T-helper 1 cell treated with Interleukin-12 subunit alpha and Interleukin-12 subunit beta and Interleukin-4 antibody, amounts not matched to agents 30 μg/mL and 1 μg/mL, for 36 hours (primary cell): Measurements from ENCODE around the gene IL31RA.
A peak's percentile ranks its signal among the peaks of the same experiment; 100 is the strongest.

Experiments
- H3K27ac Mint-ChIP-seq: one replicate; pipeline ENCODE4 v1.8.0; 2021; ENCODE audit warnings: mild to moderate bottlenecking, mixed read lengths
- H3K27me3 Mint-ChIP-seq: one replicate; pipeline ENCODE4 v1.8.0; 2021; ENCODE audit warnings: low read depth, mixed read lengths
- H3K36me3 Mint-ChIP-seq: one replicate; pipeline ENCODE4 v1.8.0; 2021; ENCODE audit warnings: low read depth, mixed read lengths
- H3K4me1 Mint-ChIP-seq: one replicate; pipeline ENCODE4 v1.8.0; 2021; ENCODE audit warnings: low read depth, mixed read lengths
- H3K4me3 Mint-ChIP-seq: one replicate; pipeline ENCODE4 v1.8.0; 2021; ENCODE audit warnings: mild to moderate bottlenecking, moderate library complexity, mixed read lengths
- H3K9me3 Mint-ChIP-seq: one replicate; pipeline ENCODE4 v1.8.0; 2021; ENCODE audit warnings: mixed read lengths

Gene IL31RA

DNA sequence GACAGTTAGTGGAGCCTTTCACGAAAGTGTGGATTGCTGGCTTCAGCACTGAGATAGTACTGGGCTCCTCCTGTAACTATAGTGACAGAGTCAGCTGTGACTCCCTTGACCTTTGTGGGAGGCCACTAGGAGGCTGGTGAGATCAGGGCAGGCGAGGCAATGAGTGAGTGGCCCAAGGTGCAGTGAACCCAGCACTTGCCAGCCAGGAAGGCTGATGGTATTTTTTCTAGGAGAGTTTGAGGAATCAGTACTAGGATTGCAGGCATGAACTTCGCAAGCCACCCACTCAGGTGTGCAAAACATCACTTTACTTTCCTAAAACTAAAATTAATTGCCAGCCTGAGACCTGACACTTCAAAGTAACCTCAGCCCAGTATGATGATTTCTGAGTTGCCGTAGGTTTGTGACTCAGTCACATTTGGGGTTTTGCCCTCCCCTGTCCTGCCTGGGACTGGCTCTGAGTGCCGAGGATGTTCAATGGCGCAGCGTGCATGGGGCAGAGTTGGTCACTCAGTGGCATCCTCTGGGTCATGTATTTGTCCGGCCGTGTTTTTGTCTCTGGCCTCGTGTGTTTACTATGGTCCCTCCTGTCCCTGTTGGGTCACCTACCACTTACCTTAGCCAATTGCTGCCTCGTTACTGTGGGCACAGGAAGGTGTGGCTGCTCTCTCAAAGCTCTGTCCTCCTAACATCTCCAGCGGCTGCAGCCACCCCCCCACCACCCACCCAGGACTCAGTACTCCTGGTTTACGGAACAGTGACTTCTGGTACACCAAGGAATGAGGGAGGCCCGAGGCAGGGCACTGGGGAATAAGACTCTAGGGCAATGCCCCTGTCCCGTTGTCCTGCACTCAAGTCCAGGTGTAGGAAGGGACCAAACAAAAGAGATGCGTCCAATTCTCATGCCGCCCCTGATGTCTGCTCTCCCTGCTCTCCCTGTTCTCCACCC, 67.2 kb downstream of the IL31RA start:
- H3K36me3 Mint-ChIP-seq: peaks cover 4% of the 10 kb centered on the region
- H3K27me3 Mint-ChIP-seq: no peaks in the 10 kb centered on the region
- no peak overlapping the region for H3K27ac Mint-ChIP-seq
- H3K9me3 Mint-ChIP-seq: no peaks in the 10 kb centered on the region
- peaks cover 20% of the 10 kb centered on the region for H3K4me1 Mint-ChIP-seq
- no peak overlapping the region for H3K4me3 Mint-ChIP-seq

DNA sequence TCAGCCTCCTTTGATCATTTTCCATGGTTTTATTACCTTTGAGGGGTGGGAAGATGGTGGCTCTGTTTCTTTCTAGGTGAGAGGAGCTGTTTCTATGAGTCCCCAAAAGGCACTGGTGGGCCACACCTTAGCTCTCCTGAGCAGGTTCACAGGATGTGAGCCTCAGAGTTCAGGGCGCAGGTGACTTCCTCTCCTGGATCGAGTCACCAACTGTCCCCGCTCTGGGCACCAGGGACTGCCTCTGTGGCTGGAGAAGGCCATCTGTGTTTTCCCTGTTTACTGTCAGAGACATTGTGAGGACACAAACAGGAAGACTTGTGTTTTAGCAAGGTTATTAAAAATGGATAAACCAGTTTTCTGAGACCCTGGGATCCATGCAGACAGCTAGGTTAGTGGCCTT, 68.5 kb downstream of the IL31RA start:
- Mint-ChIP-seq H3K4me3 (peak overlapping the region; percentile 37), H3K36me3 (peaks cover 4% of the 10 kb centered on the region), H3K4me1 (peaks cover 26% of the 10 kb centered on the region), H3K9me3 (no peaks in the 10 kb centered on the region), H3K27ac (peak overlapping the region; percentile 61), H3K27me3 (no peaks in the 10 kb centered on the region)

DNA sequence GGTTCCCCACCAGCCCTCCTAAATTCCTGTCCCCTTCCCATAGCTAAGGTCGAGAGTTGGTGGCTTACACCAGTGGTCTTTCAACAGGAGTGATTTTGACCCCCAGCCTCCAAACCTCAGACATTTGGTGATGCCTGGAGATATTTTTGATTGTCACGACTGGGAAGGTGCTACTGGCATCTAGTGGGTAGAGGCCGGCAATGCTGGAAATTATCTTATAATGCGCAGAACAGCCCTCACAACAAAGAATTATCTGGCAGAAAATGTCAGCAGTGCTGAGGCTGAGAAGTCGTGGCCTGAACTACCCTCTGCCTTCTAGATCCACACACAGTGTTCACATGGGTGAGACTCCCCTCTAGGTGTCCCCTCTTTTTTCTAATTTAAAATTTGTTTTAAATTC, 69.6 kb downstream of the IL31RA start:
- no peaks in the 10 kb centered on the region for H3K27me3 Mint-ChIP-seq
- no peaks in the 10 kb centered on the region for H3K9me3 Mint-ChIP-seq
- H3K4me1 Mint-ChIP-seq: peaks cover 26% of the 10 kb centered on the region
- peaks cover 4% of the 10 kb centered on the region for H3K36me3 Mint-ChIP-seq
- no peak overlapping the region for H3K4me3 Mint-ChIP-seq
- no peak overlapping the region for H3K27ac Mint-ChIP-seq

DNA sequence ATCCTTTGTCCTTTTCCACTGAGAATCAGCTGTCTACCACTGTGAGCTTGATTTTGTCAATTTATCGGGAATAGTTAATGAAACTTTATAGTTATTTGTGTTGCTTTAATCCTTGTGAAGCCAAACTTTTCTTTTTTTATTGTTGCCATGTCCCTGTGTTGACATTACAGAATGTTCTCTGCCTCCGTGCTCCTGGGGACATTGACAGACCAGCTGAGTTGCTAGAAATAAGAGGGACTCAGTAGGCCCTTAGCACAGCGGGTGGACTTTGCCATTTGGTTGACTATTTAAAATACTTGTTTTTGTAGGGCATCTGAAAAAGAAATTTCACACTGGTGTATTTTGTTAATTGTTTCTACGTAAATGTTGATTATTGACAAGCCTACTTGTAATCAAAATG, 70.5 kb downstream of the IL31RA start:
- H3K27me3 Mint-ChIP-seq: no peaks in the 10 kb centered on the region
- no peaks in the 10 kb centered on the region for H3K9me3 Mint-ChIP-seq
- H3K4me3 Mint-ChIP-seq: no peak overlapping the region
- H3K27ac Mint-ChIP-seq: no peak overlapping the region
- H3K4me1 Mint-ChIP-seq: peaks cover 26% of the 10 kb centered on the region
- H3K36me3 Mint-ChIP-seq: peaks cover 4% of the 10 kb centered on the region

DNA sequence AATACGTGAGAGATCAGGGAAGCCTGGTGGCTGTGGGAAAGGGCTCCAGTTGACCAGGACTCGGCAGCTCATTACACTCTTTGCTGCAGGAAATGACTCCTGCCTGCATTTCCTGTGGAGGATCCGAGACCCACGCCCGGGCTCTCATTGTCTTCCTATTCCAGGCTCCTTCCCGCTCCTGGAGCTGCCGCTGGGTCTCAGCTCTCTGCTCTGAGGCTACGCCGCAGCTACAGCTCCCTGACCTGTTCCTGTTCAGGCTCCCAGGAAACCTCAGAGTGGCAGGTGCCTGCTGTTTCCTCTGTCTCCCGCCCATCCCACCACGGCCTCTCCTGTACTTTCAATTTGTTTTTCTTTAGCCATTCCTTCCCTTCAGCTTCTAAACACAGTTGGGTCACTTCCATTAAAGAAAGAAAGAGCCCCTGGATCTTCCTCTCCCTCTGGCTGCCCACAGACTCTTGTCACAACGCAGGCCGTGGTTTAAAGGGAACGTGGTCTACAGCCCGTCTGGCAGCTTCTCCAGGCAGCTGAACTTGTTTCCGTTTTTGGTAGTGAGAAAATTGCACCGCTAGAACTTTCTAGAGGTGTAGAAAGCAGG, 72.1 kb downstream of the IL31RA start:
- H3K9me3 Mint-ChIP-seq: no peaks in the 10 kb centered on the region
- H3K27ac Mint-ChIP-seq: peak overlapping the region; percentile 88
- H3K36me3 Mint-ChIP-seq: peaks cover 4% of the 10 kb centered on the region
- H3K27me3 Mint-ChIP-seq: no peaks in the 10 kb centered on the region
- peaks cover 26% of the 10 kb centered on the region for H3K4me1 Mint-ChIP-seq
- peak overlapping the region; percentile 89 for H3K4me3 Mint-ChIP-seq

DNA sequence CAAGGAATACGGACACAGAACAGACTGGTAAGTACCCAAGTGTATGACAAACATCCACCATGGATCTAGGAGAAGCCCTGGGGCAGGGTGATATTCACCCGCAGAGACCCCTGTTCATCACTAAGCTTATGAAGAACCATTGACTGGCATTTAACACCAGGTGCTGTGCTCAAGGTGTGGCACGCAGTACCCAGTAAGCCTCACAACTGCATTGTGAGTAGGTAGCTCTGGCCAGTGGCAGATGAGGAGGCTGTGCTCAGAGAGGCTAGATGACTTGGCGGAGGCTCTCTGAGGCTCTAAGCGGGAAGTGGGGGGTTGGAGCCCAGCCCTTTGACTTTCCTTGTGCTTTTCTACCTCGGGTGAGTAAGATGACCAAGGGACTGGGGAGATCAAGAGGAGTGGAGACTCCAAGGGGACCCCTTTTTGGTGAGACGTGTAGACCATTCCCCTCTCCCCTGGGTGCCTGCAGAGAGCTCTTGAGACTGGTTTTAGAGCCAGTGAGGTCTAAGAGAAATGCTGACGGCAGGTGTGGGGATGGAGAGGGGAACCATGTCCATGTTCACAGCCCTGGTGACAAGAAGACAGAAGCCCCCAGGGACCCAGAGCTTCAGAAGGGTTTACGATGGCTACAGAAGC, 72.8 kb downstream of the IL31RA start:
- H3K27ac Mint-ChIP-seq: no peak overlapping the region
- peaks cover 4% of the 10 kb centered on the region for H3K36me3 Mint-ChIP-seq
- no peaks in the 10 kb centered on the region for H3K27me3 Mint-ChIP-seq
- peak overlapping the region; percentile 89 for H3K4me3 Mint-ChIP-seq
- peaks cover 26% of the 10 kb centered on the region for H3K4me1 Mint-ChIP-seq
- H3K9me3 Mint-ChIP-seq: no peaks in the 10 kb centered on the region

DNA sequence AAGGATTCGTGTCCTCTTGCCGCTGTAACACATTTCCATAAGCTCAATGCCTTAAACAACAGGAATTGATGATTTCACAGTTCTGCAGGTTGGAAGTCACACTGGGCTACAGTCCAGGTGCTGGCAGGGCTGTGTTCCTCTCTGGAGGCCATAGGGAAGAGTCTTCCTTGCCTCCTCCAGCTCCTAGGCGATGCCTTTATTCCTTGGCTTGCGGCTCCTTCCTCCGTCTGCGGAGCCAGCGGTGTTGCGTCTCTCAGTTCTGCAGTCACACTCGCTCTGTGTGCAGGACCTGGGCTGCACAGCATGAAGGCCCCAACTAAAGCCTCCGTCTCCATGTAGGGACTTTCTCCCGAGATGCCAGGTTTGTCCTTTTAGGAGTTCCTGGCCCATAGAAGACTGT, 73.6 kb downstream of the IL31RA start:
- H3K36me3 Mint-ChIP-seq: no peaks in the 10 kb centered on the region
- no peaks in the 10 kb centered on the region for H3K9me3 Mint-ChIP-seq
- H3K4me3 Mint-ChIP-seq: no peak overlapping the region
- H3K27ac Mint-ChIP-seq: peak overlapping the region; percentile 26
- peaks cover 18% of the 10 kb centered on the region for H3K4me1 Mint-ChIP-seq
- H3K27me3 Mint-ChIP-seq: no peaks in the 10 kb centered on the region

DNA sequence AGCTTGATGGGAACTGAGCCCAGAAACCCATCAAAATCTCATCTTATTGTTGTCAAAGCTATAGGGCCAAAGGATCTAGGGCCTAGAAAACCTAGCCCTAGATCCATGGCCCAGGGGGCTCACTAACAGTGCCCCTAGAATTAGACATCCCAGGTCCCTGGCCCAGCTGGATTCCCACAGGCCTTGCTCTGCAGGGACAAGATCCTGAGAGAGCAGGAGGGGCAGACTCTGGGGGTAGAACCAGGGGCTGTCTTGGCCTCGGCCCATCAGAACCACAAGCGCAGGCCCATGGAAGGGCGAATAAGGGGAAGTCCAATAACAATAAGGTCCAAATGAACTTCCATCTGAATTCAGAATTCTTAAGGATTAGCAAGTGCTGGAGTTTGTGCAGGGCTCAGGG, 74.0 kb downstream of the IL31RA start:
- Mint-ChIP-seq H3K36me3 (no peaks in the 10 kb centered on the region), H3K4me1 (peaks cover 14% of the 10 kb centered on the region), H3K4me3 (no peak overlapping the region), H3K27ac (no peak overlapping the region), H3K9me3 (no peaks in the 10 kb centered on the region), H3K27me3 (no peaks in the 10 kb centered on the region)

DNA sequence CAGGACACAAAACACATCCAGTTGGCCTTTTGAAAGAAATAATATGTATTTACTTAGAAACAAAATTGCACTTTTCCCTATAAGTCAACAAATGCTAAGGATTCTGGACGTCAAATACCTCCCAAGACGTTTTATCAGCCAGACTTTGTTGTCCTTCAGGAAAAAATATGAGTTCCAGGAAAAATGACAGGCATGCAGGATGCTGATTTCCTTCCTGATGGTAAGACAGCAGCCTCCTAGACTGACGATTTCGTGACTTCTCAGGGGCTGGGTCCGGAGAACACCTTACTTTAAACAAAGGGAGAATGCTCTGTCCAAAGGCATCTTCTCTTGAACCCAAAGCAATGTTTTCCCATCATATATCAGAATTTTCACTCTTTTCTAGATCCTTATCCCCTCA, 74.6 kb downstream of the IL31RA start:
- Mint-ChIP-seq H3K4me3 (no peak overlapping the region), H3K4me1 (peaks cover 10% of the 10 kb centered on the region), H3K27ac (no peak overlapping the region), H3K36me3 (no peaks in the 10 kb centered on the region), H3K9me3 (no peaks in the 10 kb centered on the region), H3K27me3 (no peaks in the 10 kb centered on the region)

DNA sequence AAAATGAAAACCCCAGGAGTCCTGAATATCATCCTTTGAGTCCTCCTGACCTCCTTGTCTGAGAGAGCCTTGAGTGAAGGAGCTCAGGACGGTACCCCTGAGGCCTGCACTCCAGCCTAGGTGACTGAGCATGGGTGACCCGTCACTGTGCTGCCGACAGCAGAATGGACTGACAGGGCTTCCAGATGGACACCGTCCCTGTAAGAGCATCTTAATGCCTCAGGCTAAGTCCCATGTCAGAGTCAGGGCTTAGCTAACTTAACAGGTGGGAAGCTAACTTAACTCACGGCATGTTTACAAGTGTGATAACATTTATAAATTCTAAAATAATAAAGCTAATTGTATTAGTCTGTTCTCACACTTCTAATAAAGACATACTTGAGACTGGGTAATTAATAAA, 75.3 kb downstream of the IL31RA start:
- Mint-ChIP-seq H3K27me3 (no peaks in the 10 kb centered on the region), H3K27ac (no peak overlapping the region), H3K36me3 (no peaks in the 10 kb centered on the region), H3K4me1 (peaks cover 10% of the 10 kb centered on the region), H3K9me3 (no peaks in the 10 kb centered on the region), H3K4me3 (no peak overlapping the region)

DNA sequence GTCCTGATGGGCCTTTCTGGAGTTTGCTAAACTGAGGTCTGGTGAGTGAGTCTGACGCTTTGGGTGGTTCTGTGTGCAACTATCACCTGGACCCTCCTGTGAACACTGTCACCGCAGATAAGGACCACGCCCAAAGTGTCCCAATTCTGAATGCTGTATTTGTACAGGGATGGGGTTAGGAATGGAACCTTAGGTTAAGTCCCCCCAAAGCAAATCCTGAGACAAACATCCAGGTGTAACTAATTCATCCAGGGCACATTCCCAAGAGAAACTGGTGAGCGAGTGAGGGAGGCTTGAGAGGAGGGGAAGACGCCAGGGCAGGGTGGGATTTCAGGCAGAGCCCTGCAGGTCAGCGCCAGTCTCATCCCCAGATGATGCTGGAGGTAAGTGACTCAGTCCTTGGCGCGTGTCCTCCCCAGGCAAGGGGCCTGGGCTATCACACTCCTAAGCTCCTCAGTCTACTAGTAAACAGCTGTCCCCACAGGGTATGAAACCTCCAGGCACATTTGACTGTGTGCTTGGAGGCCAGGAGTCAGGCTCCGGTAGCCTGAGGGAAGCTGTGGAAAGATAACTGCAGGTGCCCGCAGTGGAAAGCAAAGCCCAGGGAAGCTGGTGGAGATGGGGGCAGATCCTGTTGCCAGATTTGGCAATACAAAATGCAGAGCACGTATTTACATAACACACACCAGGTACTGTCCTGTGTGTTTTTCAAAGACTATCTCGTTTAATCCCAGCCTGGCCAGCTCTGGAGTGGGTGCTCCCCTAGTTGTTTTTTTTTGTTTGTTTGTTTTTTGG, 76.9 kb downstream of the IL31RA start:
- Mint-ChIP-seq H3K27me3 (no peaks in the 10 kb centered on the region), H3K4me3 (no peak overlapping the region), H3K27ac (no peak overlapping the region), H3K36me3 (no peaks in the 10 kb centered on the region), H3K9me3 (no peaks in the 10 kb centered on the region), H3K4me1 (peaks cover 7% of the 10 kb centered on the region)

DNA sequence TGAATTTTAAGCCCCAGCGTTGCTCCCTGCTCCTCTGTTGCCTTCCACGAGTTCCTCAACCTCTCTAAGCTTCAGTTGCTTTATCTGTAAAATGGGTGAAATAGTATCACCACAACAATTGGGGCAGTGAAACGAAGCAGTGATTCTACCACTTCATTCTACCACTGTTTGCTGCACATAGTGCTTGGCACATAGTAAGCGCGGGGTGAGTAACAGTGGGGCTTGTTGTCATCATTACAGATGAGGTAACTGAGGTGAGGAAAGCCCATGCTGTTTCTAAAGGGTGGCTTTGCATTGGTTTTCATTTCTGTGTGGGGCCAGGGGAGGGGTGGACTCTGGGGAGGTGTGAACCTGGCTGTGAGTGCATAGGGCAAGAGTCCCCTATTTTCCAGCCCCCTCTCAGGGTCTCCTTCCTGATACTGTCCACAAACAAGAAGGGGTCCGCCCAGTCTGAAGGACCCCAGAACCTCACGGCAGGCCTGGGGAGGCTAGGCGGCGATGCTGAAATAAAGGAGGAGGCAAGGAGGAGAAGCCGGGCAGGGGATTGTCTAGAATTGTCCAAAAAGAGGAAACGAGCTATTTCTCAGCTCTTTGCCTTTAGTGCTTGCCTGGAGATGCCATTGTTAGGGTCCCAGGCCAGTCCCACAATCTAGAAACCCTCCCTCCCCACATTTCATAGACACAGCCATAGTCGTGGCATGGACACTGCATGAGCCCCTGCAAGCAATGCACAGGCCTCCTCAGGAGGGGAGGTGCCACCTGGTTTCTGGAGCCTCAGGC, 78.1 kb downstream of the IL31RA start:
- Mint-ChIP-seq H3K36me3 (no peaks in the 10 kb centered on the region), H3K4me3 (no peak overlapping the region), H3K27me3 (no peaks in the 10 kb centered on the region), H3K9me3 (no peaks in the 10 kb centered on the region), H3K4me1 (no peaks in the 10 kb centered on the region), H3K27ac (no peak overlapping the region)

DNA sequence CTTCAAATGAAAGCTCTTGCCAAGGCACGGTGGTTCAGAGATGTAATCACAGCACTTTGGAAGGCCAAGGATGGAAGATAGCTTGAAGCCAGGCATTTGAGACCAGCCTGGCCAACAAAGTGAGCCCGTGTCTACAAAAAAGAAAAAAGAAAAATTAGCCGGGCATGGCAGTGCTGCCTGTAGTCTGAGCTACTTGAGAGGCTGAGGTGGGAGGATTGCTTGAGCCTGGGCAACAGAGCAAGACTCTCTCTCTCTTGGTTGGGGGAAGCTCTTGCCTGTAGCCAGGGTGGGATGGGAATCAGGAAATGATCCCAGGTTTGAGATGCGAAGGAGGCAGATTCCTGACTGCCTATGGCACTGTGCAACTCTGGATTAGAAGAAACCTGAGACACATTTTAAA, 81.5 kb downstream of the IL31RA start:
- Mint-ChIP-seq H3K27me3 (no peaks in the 10 kb centered on the region), H3K4me3 (no peak overlapping the region), H3K36me3 (no peaks in the 10 kb centered on the region), H3K4me1 (peaks cover 1% of the 10 kb centered on the region), H3K27ac (no peak overlapping the region), H3K9me3 (no peaks in the 10 kb centered on the region)
